Measurements from ENCODE around the gene CREBL2. TPM values are rescaled to one million over a fixed set of nuclear protein-coding genes. Genes with fewer than 3 reads are reported as not detected.
"Not testable (repeated sequence)": the region's sequence is repeated elsewhere in the genome, so short reads cannot be mapped to it uniquely, and the experiment has no call there.

The CREBL2 gene
- total and polyA plus RNA-seq, 2 donors (not counting 1 experiment from before 2014, with no cell fraction given) = 6.5 to 22.1 TPM

GRCh38 chr12:12596598-12596997, 15.1 kb upstream of the CREBL2 start:
- H4K20me1 ChIP-seq (ENCODE audit: control insufficient read depth, insufficient read depth, low read length, poor library complexity, severe bottlenecking); CTCF ChIA-PET; H3K4me1 Mint-ChIP-seq; POLR2A ChIA-PET; H3K9me3 Mint-ChIP-seq (ENCODE audit: insufficient read depth); H3K79me2 ChIP-seq (ENCODE audit: control insufficient read depth, insufficient read depth, low read length); H3K9me3 ChIP-seq (ENCODE audit: control extremely low read depth in 1 of 3, control insufficient read depth in 2 of 3, insufficient read depth in 1 of 3, low read length in 2 of 3); intact Hi-C loops (cut with micrococcal nuclease); H3K27ac ChIP-seq (ENCODE audit: low read length in 2 of 2); H3K4me2 ChIP-seq (replicated peaks; ENCODE audit: low read depth, low read length, poor library complexity, severe bottlenecking); ATAC-seq (ENCODE audit: low read depth); H2AFZ ChIP-seq (ENCODE audit: insufficient read depth, low read depth, low read length, poor library complexity, severe bottlenecking); H3K4me1 ChIP-seq (ENCODE audit: control insufficient read depth in 2 of 2, insufficient read depth in 2 of 2, low read length in 2 of 2); H3K27ac Mint-ChIP-seq; DNase-seq; H3K36me3 ChIP-seq (replicated peaks in 1 of 2; ENCODE audit: control extremely low read depth in 1 of 2, control insufficient read depth in 1 of 2, extremely low read depth in 1 of 2, insufficient read depth in 2 of 2, low read length in 1 of 2); H3K27me3 ChIP-seq (replicated peaks in 1 of 4; ENCODE audit: control extremely low read depth in 1 of 4, control insufficient read depth in 3 of 4, insufficient read depth in 4 of 4, low read length in 3 of 4); H3K4me3 ChIP-seq (ENCODE audit: control extremely low read depth in 1 of 5, extremely low read depth in 1 of 5, insufficient read depth in 1 of 5, low read depth in 2 of 5, low read length in 4 of 5); H3K4me3 Mint-ChIP-seq; H3K9ac ChIP-seq (ENCODE audit: low read length): not testable (repeated sequence)
- peaks cover 12% of the 10 kb centered on the region for H3K27me3 Mint-ChIP-seq
- WGBS (ENCODE audit: insufficient coverage) = no CpG with 5 or more reads among the region's 3 CpGs

- Histone ChIP-seq H3K9ac (ENCODE audit: low read length) (no peak overlapping the region), H3K27me3 (replicated peaks in 1 of 4; ENCODE audit: control extremely low read depth in 1 of 4, control insufficient read depth in 3 of 4, insufficient read depth in 4 of 4, low read length in 3 of 4) (peaks cover 0 to 5% (median 2%) of the 10 kb centered on the region in 4 experiments), H4K20me1 (ENCODE audit: control insufficient read depth, insufficient read depth, low read length, poor library complexity, severe bottlenecking) (no peaks in the 10 kb centered on the region), H3K4me3 (ENCODE audit: control extremely low read depth in 1 of 5, extremely low read depth in 1 of 5, insufficient read depth in 1 of 5, low read depth in 2 of 5, low read length in 4 of 5) (no peak overlapping the region), H3K4me1 (ENCODE audit: control insufficient read depth in 2 of 2, insufficient read depth in 2 of 2, low read length in 2 of 2) (no peaks in the 10 kb centered on the region), H3K4me2 (replicated peaks; ENCODE audit: low read depth, low read length, poor library complexity, severe bottlenecking) (no peak overlapping the region), H2AFZ (ENCODE audit: insufficient read depth, low read depth, low read length, poor library complexity, severe bottlenecking) (no peak overlapping the region), H3K79me2 (ENCODE audit: control insufficient read depth, insufficient read depth, low read length) (no peaks in the 10 kb centered on the region), H3K27ac (ENCODE audit: low read length in 2 of 2) (no peak overlapping the region), H3K36me3 (replicated peaks in 1 of 2; ENCODE audit: control extremely low read depth in 1 of 2, control insufficient read depth in 1 of 2, extremely low read depth in 1 of 2, insufficient read depth in 2 of 2, low read length in 1 of 2) (no peaks in the 10 kb centered on the region), H3K9me3 (ENCODE audit: control extremely low read depth in 1 of 3, control insufficient read depth in 2 of 3, insufficient read depth in 1 of 3, low read length in 2 of 3) (no peaks in the 10 kb centered on the region)
- no peak for ATAC-seq (ENCODE audit: low read depth)
- 100% methylated on average over 2 of the region's 3 CpGs for WGBS (ENCODE audit: insufficient coverage)
- Mint-ChIP-seq H3K4me1 (no peaks in the 10 kb centered on the region), H3K27me3 (peaks cover 12% of the 10 kb centered on the region), H3K9me3 (ENCODE audit: insufficient read depth) (peaks cover 2% of the 10 kb centered on the region), H3K27ac (no peak overlapping the region), H3K4me3 (no peak overlapping the region)
- intact Hi-C loops (cut with micrococcal nuclease) = no loop called here
- ChIA-PET POLR2A (no interaction called here), CTCF (no interaction called here)
- TF ChIP-seq EZH2 (IDR thresholded peaks at IDR 0.05; ENCODE audit: borderline replicate concordance, insufficient read depth, low read depth, low read length, poor library complexity, severe bottlenecking) = no peak
- TF ChIP-seq, protein P1, sequence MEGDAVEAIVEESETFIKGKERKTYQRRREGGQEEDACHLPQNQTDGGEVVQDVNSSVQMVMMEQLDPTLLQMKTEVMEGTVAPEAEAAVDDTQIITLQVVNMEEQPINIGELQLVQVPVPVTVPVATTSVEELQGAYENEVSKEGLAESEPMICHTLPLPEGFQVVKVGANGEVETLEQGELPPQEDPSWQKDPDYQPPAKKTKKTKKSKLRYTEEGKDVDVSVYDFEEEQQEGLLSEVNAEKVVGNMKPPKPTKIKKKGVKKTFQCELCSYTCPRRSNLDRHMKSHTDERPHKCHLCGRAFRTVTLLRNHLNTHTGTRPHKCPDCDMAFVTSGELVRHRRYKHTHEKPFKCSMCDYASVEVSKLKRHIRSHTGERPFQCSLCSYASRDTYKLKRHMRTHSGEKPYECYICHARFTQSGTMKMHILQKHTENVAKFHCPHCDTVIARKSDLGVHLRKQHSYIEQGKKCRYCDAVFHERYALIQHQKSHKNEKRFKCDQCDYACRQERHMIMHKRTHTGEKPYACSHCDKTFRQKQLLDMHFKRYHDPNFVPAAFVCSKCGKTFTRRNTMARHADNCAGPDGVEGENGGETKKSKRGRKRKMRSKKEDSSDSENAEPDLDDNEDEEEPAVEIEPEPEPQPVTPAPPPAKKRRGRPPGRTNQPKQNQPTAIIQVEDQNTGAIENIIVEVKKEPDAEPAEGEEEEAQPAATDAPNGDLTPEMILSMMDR (IDR thresholded peaks at IDR 0.05) = no peak
- DNase-seq = no peak
Observed at GRCh38 chr12:12598864-12599263, 12.8 kb upstream of the CREBL2 start.
